Spleen (tissue), 7 donors: ENCODE data around the gene SS18.

Experiments
- POLR2A ChIP-seq, 3 donors: fragments of 450-650 bp; IDR thresholded peaks; one replicate each; pipeline ENCODE4 v1.5.1; 2017; ENCODE audit warnings: antibody characterized with exemption in 3 of 3, mild to moderate bottlenecking in 1 of 3
- POLR2AphosphoS5 ChIP-seq, 3 donors: sonication (generic); formaldehyde crosslinking; IDR thresholded peaks; one replicate each; pipeline ENCODE4 v1.5.1; 2017; ENCODE audit warnings: antibody characterized with exemption in 3 of 3
- TF ChIP-seq, protein P1 (sequence below), 11 experiments: fragments of 200-600 bp in 7 of 11; fragments of 450-650 bp in 4 of 11; sonication (generic) in 4 of 11; IDR thresholded peaks in 8 of 11; conservative IDR thresholded peaks in 3 of 11; 1 replicate in 7 of 11; 2 replicates in 4 of 11; pipeline versions ENCODE4 v1.4.0 to v1.8.0; 2016 to 2021; ENCODE audit warnings: antibody characterized with exemption in 11 of 11, inconsistent platforms in 4 of 11, mild to moderate bottlenecking in 1 of 11
- donor health status: DM: no; HTN: no; CAD: no; lungs with moderate emphysema.
- donor health status: DM: no; HTN: no; CAD: no.
- donor health status: DM: no; HTN: no; CAD: no.

DNA sequence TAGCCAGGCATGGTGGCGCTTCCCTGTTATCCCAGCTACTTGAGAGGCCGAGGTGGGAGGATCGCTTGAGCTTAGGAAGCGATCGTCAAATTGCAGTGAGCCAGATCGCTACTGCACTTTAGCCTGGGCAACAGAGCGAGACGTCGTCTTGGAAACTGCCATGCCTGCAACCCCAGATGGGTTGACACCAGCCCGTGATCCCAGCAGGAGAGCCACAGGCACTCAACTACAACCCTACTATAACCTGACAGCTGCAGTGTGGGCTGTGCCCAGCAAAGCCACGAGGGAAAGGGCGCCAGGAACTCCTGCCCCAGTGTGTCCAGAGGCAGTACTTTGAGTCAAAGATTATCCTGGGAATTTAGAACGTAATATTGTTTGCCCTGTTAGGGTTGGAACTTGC lies 85.6 kb downstream of the SS18 start:
- TF ChIP-seq POLR2A (IDR thresholded peaks at IDR 0.05) (no peak), POLR2AphosphoS5 (IDR thresholded peaks at IDR 0.05) (peak in 1 of 3 donors; percentile 16)
- TF ChIP-seq, protein P1, sequence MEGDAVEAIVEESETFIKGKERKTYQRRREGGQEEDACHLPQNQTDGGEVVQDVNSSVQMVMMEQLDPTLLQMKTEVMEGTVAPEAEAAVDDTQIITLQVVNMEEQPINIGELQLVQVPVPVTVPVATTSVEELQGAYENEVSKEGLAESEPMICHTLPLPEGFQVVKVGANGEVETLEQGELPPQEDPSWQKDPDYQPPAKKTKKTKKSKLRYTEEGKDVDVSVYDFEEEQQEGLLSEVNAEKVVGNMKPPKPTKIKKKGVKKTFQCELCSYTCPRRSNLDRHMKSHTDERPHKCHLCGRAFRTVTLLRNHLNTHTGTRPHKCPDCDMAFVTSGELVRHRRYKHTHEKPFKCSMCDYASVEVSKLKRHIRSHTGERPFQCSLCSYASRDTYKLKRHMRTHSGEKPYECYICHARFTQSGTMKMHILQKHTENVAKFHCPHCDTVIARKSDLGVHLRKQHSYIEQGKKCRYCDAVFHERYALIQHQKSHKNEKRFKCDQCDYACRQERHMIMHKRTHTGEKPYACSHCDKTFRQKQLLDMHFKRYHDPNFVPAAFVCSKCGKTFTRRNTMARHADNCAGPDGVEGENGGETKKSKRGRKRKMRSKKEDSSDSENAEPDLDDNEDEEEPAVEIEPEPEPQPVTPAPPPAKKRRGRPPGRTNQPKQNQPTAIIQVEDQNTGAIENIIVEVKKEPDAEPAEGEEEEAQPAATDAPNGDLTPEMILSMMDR (IDR thresholded peaks at IDR 0.05 in 8 of 11, conservative IDR thresholded peaks at IDR 0.05 in 3 of 11): no peak
